HUES64 (cell line): ENCODE data around the gene MCRS1.

ENCODE experiments used
- H3K27ac ChIP-seq: 2 replicates; pipeline ENCODE4 v1.7.0; 2013; ENCODE audit warnings: low read depth, low read length, inconsistent platforms
- H3K27me3 ChIP-seq: 2 replicates; pipeline ENCODE4 v1.6.1; 2013; ENCODE audit warnings: mild to moderate bottlenecking, low read length; ENCODE audit not compliant: insufficient read depth
- H3K36me3 ChIP-seq: 2 replicates; pipeline ENCODE4 v1.6.1; 2013; ENCODE audit warnings: mild to moderate bottlenecking, low read length; ENCODE audit not compliant: insufficient read depth
- H3K4me1 ChIP-seq: 2 replicates; pipeline ENCODE4 v1.6.1; 2013; ENCODE audit warnings: mild to moderate bottlenecking, low read length, moderate library complexity; ENCODE audit not compliant: insufficient read depth
- H3K4me3 ChIP-seq: 2 replicates; pipeline ENCODE4 v1.5.1; 2013; ENCODE audit warnings: mild to moderate bottlenecking, low read length, moderate library complexity
- H3K9ac ChIP-seq: 2 replicates; pipeline ENCODE4 v1.6.1; 2013; ENCODE audit warnings: mild to moderate bottlenecking, low read depth, low read length
- H3K9me3 ChIP-seq: 2 replicates; pipeline ENCODE4 v1.6.1; 2013; ENCODE audit warnings: low read depth, low read length; ENCODE audit not compliant: insufficient read depth
- WGBS: fragments of 150-250, 120-280 bp; methylation state at CpG from one replicate; pipeline ENCODE4 v1.1.7; 2013; ENCODE audit warnings: missing lambda C conversion rate; 5-methylcytosine and 5-hydroxymethylcytosine counted together

MCRS1 gene

GRCh38 chr12:49580572-49581535 lies 12.9 kb upstream of the MCRS1 start:
- Histone ChIP-seq H3K27me3 (no peaks in the 10 kb centered on the region), H3K36me3 (peaks cover 8% of the 10 kb centered on the region; the same call in 1 of the 2 replicates), H3K4me3 (no peak overlapping the region), H3K27ac (no peak overlapping the region; the same call in 1 of the 2 replicates), H3K9ac (no peak overlapping the region), H3K4me1 (no peaks in the 10 kb centered on the region), H3K9me3 (no peaks in the 10 kb centered on the region)
- 28% methylated on average over 8 of the region's 8 CpGs for WGBS

GRCh38 chr12:49578471-49579112 lies 10.7 kb upstream of the MCRS1 start:
- 88% methylated on average over 13 of the region's 13 CpGs for WGBS
- Histone ChIP-seq H3K4me1 (no peaks in the 10 kb centered on the region), H3K27me3 (no peaks in the 10 kb centered on the region), H3K4me3 (no peak overlapping the region), H3K9me3 (no peaks in the 10 kb centered on the region), H3K36me3 (peaks cover 15% of the 10 kb centered on the region), H3K27ac (no peak overlapping the region), H3K9ac (no peak overlapping the region)

GRCh38 chr12:49577589-49578315 lies 9.8 kb upstream of the MCRS1 start:
- Histone ChIP-seq H3K4me1 (no peaks in the 10 kb centered on the region), H3K36me3 (peaks cover 17% of the 10 kb centered on the region), H3K27ac (no peak overlapping the region), H3K9me3 (no peaks in the 10 kb centered on the region), H3K27me3 (no peaks in the 10 kb centered on the region), H3K4me3 (no peak overlapping the region), H3K9ac (no peak overlapping the region)
- WGBS = 91% methylated on average over 9 of the region's 9 CpGs

GRCh38 chr12:49568442-49569162 lies 660 bp upstream of the MCRS1 start:
- Histone ChIP-seq H3K36me3 (peaks cover 30% of the 10 kb centered on the region), H3K4me1 (peaks cover 4% of the 10 kb centered on the region; the same call in 1 of the 2 replicates), H3K4me3 (peak overlapping the region; percentile 92), H3K27ac (peak overlapping the region; percentile 87), H3K27me3 (no peaks in the 10 kb centered on the region), H3K9ac (peak overlapping the region; percentile 84), H3K9me3 (no peaks in the 10 kb centered on the region)
- 6% methylated on average over 19 of the region's 19 CpGs for WGBS

DNA sequence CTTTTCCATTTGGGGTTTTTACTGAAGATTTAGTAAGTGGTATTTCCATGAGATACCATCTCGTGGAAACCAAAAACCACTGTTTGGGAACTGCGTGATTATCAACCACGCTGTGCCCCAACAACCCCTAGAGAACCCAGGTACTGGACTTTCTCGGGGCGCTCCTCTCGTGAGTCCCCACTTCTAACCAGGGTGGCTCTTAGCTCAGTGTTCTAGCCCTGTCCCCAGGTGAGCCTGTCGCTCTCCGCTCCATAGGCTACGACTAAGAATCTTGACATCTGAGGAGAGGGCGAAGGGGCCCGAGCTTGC lies 686 bp downstream of the MCRS1 start:
- Histone ChIP-seq H3K4me1 (peaks cover 4% of the 10 kb centered on the region; the same call in 1 of the 2 replicates), H3K36me3 (peaks cover 38% of the 10 kb centered on the region), H3K27me3 (no peaks in the 10 kb centered on the region), H3K9me3 (no peaks in the 10 kb centered on the region), H3K27ac (peak overlapping the region; percentile 87; the same call in 1 of the 2 replicates), H3K9ac (peak overlapping the region; percentile 84), H3K4me3 (peak overlapping the region; percentile 92)
- 10% methylated on average over 11 of the region's 11 CpGs for WGBS

GRCh38 chr12:49566361-49566760 lies 1.6 kb downstream of the MCRS1 start:
- Histone ChIP-seq H3K27me3 (no peaks in the 10 kb centered on the region), H3K9ac (no peak overlapping the region), H3K4me3 (0 out of 2 replicates have a peak overlapping the region, but pooled peaks have one; percentile 92), H3K36me3 (peaks cover 46% of the 10 kb centered on the region), H3K27ac (no peak overlapping the region), H3K9me3 (no peaks in the 10 kb centered on the region), H3K4me1 (peaks cover 4% of the 10 kb centered on the region; the same call in 1 of the 2 replicates)
- WGBS = 96% methylated on average over 13 of the region's 13 CpGs

DNA sequence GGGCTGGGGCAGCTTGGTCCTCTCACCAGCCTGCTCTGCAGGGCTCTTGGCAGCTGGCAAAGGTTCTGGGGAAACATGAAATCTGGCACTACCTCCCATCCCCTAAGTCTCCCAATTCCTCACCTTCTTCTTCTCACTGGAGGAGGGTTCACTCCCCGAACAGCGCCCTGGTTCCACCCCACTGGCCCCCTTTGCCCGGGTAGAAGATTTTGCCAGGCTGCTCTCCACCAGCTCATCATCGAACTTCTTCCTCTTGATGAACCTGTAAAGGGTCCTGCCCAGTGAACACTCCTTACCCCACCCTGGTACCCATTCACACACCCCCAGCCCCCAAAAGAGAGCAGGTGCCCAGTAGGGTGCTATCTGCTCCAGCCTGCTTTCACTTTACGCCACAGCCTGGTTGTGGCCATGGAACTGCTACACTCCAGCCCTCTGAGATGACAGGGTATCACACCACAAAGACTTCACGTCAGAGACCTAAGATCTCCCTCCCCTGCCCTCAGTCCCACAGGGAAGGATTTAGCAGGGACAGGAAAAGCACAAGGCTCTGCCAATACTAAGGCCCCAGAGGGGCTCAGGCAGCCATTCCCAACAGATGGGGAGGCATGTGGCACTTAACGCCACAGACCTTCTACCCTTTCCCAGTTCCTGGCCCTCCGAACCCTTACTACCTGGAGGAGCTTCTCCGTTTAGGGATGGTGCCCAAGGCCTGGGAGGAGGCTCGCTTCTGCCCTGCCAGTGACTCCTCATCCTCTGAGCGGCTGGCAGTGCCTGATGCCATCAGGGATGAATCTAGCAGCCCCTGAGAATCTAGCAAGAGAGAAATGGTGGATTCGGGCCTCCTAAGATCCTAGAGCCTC lies 2.3 kb downstream of the MCRS1 start:
- Histone ChIP-seq H3K27me3 (no peaks in the 10 kb centered on the region), H3K4me1 (peaks cover 4% of the 10 kb centered on the region; the same call in 1 of the 2 replicates), H3K9me3 (no peaks in the 10 kb centered on the region), H3K36me3 (peaks cover 53% of the 10 kb centered on the region), H3K27ac (no peak overlapping the region), H3K4me3 (no peak overlapping the region), H3K9ac (no peak overlapping the region)
- 95% methylated on average over 12 of the region's 12 CpGs for WGBS

DNA sequence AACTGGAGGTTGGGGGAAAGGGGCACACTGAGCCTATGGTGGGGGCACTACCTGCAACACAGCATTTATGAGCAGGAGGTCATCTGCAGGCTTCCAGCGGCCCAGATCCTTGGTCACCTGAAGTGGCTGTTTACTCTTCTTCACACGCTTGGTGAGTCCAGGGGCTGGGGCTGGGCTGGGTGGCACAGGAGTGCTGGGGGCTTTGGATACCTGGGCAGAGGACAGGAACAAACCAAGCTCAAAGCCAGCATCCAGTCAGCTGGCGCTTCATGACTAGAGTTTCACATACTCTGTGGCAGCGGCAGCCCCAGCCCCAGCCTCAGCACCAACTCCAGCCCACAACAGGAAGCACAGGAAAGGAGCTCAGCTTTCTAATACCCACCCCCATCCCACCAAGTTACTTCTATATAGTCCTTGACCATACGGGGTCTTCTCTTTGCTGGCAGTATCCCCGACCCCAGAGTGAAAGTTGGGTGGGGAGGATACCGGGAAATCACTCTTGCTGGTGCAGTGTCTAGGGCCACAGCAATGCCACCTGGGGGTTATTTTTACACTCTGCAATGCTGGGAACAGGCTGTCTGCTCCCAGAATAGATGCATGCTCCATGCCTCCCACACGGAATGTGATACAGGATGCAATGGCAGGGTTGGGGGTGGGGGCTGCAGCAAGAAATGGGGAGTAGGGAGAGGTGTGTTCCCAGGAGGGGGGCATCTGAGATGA lies 3.1 kb downstream of the MCRS1 start:
- Histone ChIP-seq H3K4me1 (peaks cover 4% of the 10 kb centered on the region; the same call in 1 of the 2 replicates), H3K27ac (no peak overlapping the region), H3K9me3 (no peaks in the 10 kb centered on the region), H3K9ac (no peak overlapping the region), H3K4me3 (no peak overlapping the region), H3K36me3 (peaks cover 61% of the 10 kb centered on the region), H3K27me3 (no peaks in the 10 kb centered on the region)
- WGBS = 93% methylated on average over 8 of the region's 8 CpGs

DNA sequence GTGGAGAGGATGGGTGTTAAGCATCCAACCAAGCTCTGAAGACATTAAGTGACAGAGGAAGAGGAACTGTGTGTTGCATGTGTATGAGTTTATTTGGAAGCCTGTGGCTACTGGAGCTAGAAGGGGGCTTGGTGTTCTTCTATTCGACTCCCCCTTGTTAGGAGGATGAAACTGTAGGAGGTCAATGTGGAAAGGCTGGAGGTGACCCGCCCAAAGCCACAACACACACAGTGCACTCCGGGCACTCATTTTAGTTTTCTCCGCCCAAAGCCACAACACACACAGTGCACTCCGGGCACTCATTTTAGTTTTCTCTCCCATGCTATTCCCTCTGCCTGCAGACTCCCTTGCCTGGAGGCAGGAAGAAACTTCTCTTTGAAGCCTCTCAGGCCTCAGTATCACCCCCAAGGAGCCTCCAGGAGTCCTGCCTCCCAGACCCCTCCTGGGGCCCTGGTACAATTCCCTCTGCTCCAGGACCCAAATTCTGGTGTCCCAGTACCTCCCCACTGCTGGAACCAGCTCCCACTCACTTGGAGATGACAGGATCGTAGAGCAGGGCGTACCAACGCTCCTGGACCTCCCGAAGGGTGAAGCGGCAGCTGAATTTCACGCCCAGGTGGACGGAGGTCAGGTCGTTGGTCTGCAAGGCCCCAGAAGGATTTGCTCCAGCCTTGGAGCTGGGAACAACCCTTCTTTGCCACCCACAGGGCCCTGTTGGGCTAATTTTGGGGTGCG lies 3.8 kb downstream of the MCRS1 start:
- 95% methylated on average over 14 of the region's 14 CpGs for WGBS
- no peaks in the 10 kb centered on the region for H3K27me3 ChIP-seq
- H3K36me3 ChIP-seq = peaks cover 69% of the 10 kb centered on the region
- H3K27ac ChIP-seq = no peak overlapping the region
- no peak overlapping the region for H3K4me3 ChIP-seq
- H3K9ac ChIP-seq = no peak overlapping the region
- H3K9me3 ChIP-seq = no peaks in the 10 kb centered on the region
- peaks cover 4% of the 10 kb centered on the region; the same call in 1 of the 2 replicates for H3K4me1 ChIP-seq
